T-helper 2 cell treated with Interferon-gamma antibody and Interleukin-4, amounts not matched to agents 5 μg/mL and 100 μg/mL, for 36 hours (primary cell): ENCODE results near the gene LHPP.
"Not testable (repeated sequence)": the region's sequence is repeated elsewhere in the genome, so short reads cannot be mapped to it uniquely, and the experiment has no call there.

Source experiments
- DNase-seq: peaks from one replicate; pipeline ENCODE4 v3.0.0; 2021; ENCODE audit warnings: low spot score
- H3K27ac Mint-ChIP-seq: one replicate; pipeline ENCODE4 v1.8.0; 2021; ENCODE audit warnings: mild to moderate bottlenecking, mixed read lengths
- H3K27me3 Mint-ChIP-seq: one replicate; pipeline ENCODE4 v1.8.0; 2021; ENCODE audit warnings: low read depth, mixed read lengths
- H3K36me3 Mint-ChIP-seq: one replicate; pipeline ENCODE4 v1.8.0; 2021; ENCODE audit warnings: low read depth, mixed read lengths
- H3K4me1 Mint-ChIP-seq: one replicate; pipeline ENCODE4 v1.8.0; 2021; ENCODE audit warnings: low read depth, mixed read lengths
- H3K4me3 Mint-ChIP-seq: one replicate; pipeline ENCODE4 v1.8.0; 2022; ENCODE audit warnings: mild to moderate bottlenecking, moderate library complexity, mixed read lengths
- H3K9me3 Mint-ChIP-seq: one replicate; pipeline ENCODE4 v1.8.0; 2021; ENCODE audit warnings: mixed read lengths

LHPP gene

DNA sequence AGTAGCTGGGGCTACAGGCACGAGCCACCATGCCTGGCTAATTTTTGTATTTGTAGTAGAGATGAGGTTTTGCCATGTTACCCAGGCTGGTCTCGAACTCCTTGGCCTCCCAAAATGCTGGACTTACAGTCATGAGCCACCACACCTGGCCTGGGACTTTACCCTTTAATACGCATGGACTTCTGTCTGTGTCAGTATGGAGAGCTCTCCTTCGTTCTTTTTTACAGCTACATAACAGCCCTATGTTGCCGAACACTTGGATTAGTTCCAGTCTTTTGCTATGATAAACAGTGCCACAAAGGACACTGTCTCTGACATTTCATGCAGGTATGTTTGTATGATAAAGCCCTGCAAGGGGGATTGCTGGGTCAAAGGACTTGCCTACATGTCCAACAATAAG, 32.0 kb upstream of the LHPP start:
- Mint-ChIP-seq H3K4me1 (no peaks in the 10 kb centered on the region), H3K9me3 (no peaks in the 10 kb centered on the region), H3K36me3 (no peaks in the 10 kb centered on the region), H3K4me3 (no peak overlapping the region), H3K27ac (no peak overlapping the region), H3K27me3 (peaks cover 18% of the 10 kb centered on the region)
- no peak for DNase-seq

DNA sequence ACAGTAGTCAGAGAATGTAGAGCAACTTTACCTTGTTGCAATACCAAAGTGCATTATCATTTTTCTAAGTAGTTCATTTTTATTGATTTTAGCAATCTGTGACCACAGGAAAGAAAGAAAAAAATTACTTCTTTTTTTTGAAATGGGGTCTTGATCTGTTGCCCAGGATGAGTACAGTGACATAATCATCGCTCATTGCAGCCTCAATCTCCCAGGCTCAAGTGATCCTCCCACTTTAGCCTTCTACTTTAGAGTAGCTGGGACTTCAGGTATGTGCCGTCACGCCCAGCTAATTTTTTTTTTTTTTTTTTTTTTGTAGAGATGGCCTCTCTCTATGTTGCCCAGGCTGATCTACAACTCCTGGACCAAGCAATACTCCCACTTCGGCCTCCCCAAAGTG, 31.5 kb upstream of the LHPP start:
- Mint-ChIP-seq H3K4me1 (no peaks in the 10 kb centered on the region), H3K9me3 (no peaks in the 10 kb centered on the region), H3K27ac (no peak overlapping the region), H3K36me3 (no peaks in the 10 kb centered on the region), H3K27me3 (peaks cover 18% of the 10 kb centered on the region), H3K4me3 (no peak overlapping the region)
- DNase-seq: no peak

DNA sequence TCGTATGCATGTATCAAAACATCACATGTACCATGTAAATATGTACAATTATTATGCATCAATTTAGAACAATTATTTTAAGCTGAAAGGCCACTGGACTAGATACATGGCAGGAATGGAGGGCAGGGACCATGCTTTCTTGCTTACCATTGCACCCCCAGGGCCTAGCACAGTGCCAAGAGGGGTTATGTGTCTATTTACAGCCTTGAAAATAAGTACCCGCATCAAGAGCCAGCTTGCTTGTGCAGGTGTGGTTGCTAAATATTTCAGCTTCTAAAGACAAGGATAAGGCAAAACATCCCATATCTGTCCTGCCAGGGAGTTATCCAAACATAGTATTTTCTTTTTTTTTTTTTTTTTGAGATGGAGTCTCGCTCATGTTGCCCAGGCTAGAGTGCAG, 28.2 kb upstream of the LHPP start:
- DNase-seq: no peak
- H3K9me3 Mint-ChIP-seq: no peaks in the 10 kb centered on the region
- H3K4me1 Mint-ChIP-seq: no peaks in the 10 kb centered on the region
- H3K27ac Mint-ChIP-seq: no peak overlapping the region
- peaks cover 12% of the 10 kb centered on the region for H3K27me3 Mint-ChIP-seq
- no peak overlapping the region for H3K4me3 Mint-ChIP-seq
- H3K36me3 Mint-ChIP-seq: no peaks in the 10 kb centered on the region

DNA sequence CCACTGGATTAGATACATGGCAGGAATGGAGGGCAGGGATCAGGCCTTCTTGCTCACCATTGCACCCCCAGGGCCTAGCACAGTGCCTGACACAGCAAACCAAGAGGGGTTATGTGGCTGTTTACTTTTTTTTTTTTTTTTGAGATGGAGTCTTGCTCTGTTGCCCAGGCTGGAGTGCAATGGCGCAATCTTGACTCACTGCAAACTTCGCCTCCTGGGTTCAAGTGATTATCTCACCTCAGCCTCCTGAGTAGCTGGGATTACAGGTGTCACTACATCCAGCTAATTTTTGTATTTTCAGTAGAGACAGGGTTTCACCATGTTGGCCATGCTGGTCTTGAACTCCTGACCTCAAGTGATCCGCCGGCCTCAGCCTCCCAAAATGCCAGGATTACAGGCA, 25.9 kb upstream of the LHPP start:
- not testable (repeated sequence) for H3K27me3 Mint-ChIP-seq, H3K4me1 Mint-ChIP-seq, H3K9me3 Mint-ChIP-seq, DNase-seq, H3K4me3 Mint-ChIP-seq, H3K36me3 Mint-ChIP-seq, H3K27ac Mint-ChIP-seq

DNA sequence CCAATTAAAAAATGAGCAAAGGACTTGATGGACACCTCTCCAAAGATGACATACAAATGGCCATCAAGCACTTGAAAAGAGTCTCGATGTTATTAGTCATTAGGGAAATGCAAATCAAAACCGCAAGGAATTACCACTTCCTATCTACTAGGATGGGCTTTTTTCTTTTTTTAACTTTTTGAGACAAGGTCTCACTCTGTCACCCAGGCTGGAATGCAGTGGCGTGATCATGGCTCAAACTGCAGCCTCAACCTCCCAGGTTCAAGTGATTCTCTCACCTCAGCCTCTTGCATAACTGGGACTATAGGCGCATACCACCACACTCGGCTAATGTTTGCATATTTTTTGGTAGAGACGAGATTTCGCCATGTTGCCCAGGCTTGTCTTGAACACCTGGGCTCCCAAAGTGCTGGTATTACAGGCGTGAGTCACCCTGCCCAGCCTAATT, 25.4 kb upstream of the LHPP start:
- Mint-ChIP-seq H3K27ac (no peak overlapping the region), H3K4me3 (no peak overlapping the region), H3K27me3 (peaks cover 3% of the 10 kb centered on the region), H3K4me1 (no peaks in the 10 kb centered on the region), H3K9me3 (no peaks in the 10 kb centered on the region), H3K36me3 (no peaks in the 10 kb centered on the region)
- DNase-seq: no peak

DNA sequence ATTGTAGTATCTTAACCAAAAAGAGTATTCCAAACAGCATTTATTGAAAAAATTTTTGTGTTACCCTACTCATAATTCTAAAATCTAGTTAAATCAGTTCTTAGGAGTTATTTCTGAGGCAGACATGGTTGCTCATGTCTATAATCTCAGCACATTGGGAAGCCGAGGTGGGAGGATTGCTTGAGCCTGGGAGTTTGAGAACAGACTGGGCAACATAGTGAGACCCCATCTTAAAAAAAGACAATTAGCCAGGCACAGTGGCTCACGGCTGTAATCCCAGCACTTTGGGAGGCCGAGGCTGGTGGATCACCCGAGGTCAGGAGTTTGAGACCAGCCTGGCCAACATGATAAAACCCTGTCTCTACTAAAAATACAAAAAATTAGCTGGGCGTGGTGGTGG, 19.9 kb upstream of the LHPP start:
- H3K27me3 Mint-ChIP-seq: peaks cover 31% of the 10 kb centered on the region
- not testable (repeated sequence) for H3K4me3 Mint-ChIP-seq, H3K36me3 Mint-ChIP-seq, H3K4me1 Mint-ChIP-seq, H3K9me3 Mint-ChIP-seq, H3K27ac Mint-ChIP-seq, DNase-seq

DNA sequence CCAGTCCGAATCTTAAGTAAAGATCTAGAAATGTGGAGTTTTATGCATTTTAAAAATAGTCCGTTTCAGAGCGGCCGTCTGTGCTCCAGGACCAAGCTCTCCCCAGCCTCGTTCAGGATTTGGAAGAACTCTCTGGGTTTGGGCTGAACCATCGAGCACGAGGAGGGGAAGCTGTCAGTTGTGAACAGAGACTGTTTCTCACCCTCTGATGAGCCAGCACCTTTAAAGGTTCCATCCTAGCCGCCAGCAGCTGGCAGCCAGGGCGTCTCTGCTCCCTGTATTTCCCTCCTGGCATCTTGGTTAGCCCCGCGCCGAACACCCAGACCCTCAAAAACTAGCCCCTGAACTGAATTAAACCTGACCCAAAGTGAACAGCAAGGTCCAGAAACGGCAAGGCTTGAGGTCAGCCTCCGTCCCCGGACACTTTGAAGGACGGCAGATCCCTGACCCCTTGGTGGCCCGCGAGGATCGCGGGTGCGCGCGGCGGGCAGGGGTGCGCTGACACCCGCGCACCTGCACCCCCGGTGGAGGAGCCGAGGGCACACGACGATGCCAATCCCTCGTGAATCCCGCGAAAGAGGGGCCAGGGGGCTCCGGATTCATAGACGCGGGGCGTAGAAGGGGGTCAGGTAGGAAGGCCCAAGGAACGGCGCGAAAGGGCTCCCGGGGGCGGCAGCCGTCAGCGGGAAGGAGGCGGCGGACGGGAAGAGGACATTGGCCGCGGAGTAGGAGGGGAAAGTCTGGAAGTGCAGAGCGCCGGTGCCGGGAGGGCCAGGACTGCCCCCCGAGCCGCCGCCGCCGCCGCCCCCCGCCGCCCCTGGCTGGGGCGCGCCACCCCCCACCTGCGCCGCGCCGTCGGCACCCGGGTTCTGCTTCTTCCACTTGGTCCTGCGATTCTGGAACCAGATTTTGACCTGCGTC, 14.5 kb upstream of the LHPP start:
- H3K27ac Mint-ChIP-seq: no peak overlapping the region
- H3K9me3 Mint-ChIP-seq: no peaks in the 10 kb centered on the region
- peaks cover 3% of the 10 kb centered on the region for H3K4me1 Mint-ChIP-seq
- no peak for DNase-seq
- H3K27me3 Mint-ChIP-seq: peaks cover 70% of the 10 kb centered on the region
- no peaks in the 10 kb centered on the region for H3K36me3 Mint-ChIP-seq
- H3K4me3 Mint-ChIP-seq: no peak overlapping the region

DNA sequence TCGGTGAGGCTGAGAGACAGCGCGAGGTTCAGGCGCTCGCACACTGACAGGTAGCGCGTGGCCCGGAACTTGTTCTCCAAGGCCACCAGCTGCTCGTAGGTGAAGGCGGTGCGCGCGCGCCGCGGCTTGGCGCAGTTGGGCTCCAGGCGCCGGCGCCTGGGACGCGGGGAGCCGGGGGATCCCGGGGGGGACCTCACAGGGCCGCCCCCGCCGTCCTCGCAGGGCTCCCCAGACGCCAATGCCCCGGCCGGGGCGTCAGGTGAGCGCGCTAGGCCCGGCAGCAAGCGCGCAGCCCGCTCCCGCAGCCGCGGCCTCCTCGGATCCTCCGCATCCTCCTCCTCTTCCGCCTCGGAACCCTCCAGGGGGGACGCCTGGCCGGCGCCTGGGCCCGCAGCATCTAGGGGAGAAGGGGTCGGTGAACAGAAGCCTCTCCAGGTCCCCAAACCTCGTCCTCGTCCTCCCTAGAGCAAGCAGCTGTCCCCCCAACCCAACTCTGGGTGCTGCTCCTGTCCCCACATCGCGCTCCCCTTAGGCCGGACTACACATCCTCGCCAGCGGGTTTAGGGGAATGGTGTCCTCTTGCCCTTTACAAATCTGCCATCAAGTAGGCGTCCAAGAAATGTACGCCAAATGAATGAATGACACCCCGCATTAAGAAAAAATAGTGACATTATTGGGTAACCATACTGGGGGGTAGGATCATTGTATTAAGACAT, 13.7 kb upstream of the LHPP start:
- H3K27me3 Mint-ChIP-seq: peaks cover 75% of the 10 kb centered on the region
- no peak for DNase-seq
- no peak overlapping the region for H3K4me3 Mint-ChIP-seq
- H3K27ac Mint-ChIP-seq: no peak overlapping the region
- peaks cover 3% of the 10 kb centered on the region for H3K4me1 Mint-ChIP-seq
- H3K9me3 Mint-ChIP-seq: no peaks in the 10 kb centered on the region
- H3K36me3 Mint-ChIP-seq: no peaks in the 10 kb centered on the region

DNA sequence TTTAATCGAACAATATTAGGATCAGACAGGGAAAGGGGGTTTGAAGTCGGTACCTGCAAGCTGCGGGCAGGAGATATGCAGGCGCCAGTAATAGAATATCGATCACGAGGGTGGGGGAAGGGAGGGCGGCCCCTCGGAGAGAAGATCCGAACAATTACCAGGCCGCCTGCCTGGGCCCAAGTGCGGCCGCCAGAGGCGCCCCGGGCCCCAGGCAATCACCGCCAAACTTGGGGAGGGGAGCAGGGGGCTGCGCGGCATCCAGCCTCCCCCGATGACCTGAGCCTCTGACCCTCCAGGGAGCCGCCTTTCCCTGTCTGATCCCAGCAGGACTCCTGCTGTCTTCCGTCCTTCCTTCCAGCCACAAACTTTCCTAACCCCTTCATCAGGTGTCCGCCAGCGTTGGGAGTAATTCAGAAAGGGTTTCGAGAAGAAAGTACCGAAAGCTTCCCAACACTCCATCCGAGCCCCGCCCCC, 12.9 kb upstream of the LHPP start:
- Mint-ChIP-seq H3K9me3 (no peaks in the 10 kb centered on the region), H3K36me3 (no peaks in the 10 kb centered on the region)

DNA sequence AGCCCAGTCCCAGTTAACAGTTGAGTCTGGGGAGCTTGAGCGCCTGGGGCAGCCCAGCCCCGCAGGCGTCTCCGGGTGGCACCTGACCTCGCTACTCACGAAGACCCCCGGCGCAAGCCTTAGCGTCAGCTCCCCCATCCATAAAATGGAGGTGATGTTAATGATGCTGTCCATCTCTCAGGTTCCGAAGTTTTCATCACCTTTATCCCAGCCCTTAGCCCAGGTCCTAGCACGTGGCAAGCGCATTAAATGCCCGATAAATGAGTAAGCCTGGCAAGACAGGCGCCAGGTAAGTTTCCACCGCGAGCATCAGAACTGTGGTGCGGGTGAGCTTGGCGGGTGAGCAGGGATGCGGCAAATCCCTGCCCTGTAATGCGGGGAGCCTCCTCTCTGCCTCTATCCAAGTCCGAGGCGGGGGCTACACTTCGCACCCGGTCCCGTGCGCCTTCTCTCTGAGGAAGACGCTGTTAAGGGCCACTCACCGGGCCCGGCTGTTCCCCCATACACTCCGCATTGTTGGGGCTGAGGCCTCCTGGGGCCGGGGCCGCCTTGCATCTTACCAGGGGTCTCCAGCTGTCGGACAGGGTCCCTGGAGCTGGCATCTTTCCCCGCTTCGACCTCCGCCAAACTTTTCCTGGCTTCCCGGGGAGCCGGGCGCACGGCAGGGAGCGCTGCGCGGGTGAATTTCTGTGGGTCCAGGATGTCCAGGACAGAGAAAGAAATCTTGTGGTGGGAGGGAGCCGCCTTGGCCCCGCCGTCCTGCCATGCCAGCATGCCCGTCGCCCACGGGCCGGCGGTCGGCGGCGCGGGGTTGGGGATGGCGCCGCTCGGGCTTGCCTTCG, 12.2 kb upstream of the LHPP start:
- H3K9me3 Mint-ChIP-seq: no peaks in the 10 kb centered on the region
- H3K36me3 Mint-ChIP-seq: no peaks in the 10 kb centered on the region
- no peak overlapping the region for H3K27ac Mint-ChIP-seq
- no peak overlapping the region for H3K4me3 Mint-ChIP-seq
- no peak for DNase-seq
- H3K27me3 Mint-ChIP-seq: peaks cover 80% of the 10 kb centered on the region
- H3K4me1 Mint-ChIP-seq: peaks cover 3% of the 10 kb centered on the region

More for the DNA sequence above, 12.9 kb upstream of the LHPP start:
- DNase-seq: no peak
- Mint-ChIP-seq H3K4me1 (peaks cover 3% of the 10 kb centered on the region), H3K27ac (no peak overlapping the region), H3K4me3 (no peak overlapping the region), H3K27me3 (peaks cover 78% of the 10 kb centered on the region)

DNA sequence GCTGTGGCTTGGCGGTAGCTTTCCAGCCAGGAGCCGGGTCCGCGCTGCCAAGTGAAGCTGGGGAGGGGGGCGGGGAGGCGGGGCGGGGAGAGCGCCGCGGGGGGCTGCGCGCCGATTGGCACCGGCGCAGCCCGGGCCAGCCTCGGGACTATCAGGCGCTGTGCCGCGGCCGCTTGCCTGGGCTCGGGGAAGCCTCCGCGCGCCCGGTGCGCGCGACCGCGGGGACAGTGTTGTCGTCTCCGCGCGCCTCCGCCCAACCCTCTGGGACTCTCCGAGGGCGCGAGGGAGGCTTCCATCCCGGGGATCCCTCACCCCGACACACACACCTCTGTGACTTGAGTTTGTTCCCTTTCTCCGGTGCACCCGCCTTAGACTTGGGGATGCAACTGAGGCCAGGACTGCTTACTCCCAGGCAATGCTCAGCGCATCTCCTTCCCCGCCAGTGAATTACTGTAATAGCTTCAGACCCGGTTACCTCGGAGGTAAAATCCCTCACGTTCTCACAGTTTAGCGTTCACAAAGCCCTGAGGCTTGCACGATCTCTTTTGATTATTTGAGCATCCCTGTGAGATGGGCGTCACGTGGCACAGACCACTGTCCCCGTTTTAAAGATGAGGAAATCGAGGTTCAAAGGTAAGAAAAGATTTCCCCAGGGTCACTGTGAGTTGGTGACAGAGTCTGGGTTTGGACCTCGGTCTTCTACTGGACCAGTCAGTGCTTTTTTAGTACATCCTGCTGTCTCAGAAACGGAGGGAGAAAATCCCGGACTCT, 11.4 kb upstream of the LHPP start, which contains the start of gene NKX1-2:
Gene NKX1-2 (minus strand): TSS at position 24 of the 771 bp plus-strand sequence. CDS start 92 bp downstream, outside the sequence.
- Mint-ChIP-seq H3K36me3 (no peaks in the 10 kb centered on the region), H3K27me3 (peaks cover 82% of the 10 kb centered on the region), H3K4me3 (peak within 1 kb of the TSS; percentile 32), H3K4me1 (peaks cover 3% of the 10 kb centered on the region), H3K27ac (no peak within 1 kb of the TSS), H3K9me3 (no peaks in the 10 kb centered on the region)
- no peak for DNase-seq

DNA sequence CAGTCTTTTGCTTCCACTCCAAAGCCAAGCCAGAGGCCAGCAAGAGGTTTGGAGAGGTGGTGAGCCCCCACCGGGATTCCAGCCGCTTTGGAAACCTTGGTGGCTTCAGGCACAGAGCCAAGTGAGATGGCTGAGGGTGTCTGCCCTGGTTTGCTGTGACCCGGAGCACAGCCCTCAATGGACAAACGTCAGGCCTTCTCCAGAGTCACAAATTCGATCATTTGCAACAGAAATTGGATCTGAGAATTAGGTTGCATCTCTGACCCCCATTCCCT, 10.9 kb upstream of the LHPP start:
- peaks cover 3% of the 10 kb centered on the region for H3K4me1 Mint-ChIP-seq
- H3K9me3 Mint-ChIP-seq: no peaks in the 10 kb centered on the region
- peaks cover 81% of the 10 kb centered on the region for H3K27me3 Mint-ChIP-seq
- no peak overlapping the region for H3K27ac Mint-ChIP-seq
- no peak overlapping the region for H3K4me3 Mint-ChIP-seq
- DNase-seq: no peak
- H3K36me3 Mint-ChIP-seq: no peaks in the 10 kb centered on the region

DNA sequence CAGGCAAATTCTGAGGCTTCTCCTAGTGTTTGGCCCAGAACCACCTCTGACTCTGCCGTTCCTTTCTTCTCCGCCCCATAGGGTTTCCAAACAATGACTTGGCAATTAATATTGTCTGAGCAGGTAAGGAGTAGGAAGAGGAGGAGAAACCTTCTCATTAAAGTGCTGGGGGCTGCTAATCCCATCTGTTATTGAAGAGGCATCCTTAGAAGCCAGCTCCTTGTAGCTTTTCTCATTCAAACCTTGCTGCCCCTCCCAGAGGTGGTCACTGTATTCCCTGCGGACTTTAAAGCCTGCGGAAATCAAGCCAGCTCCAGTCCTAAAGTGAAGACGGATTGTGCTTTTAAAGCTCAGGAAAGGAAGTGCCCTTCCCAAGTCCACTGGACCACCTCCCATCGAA, 10.3 kb upstream of the LHPP start:
- DNase-seq: no peak
- H3K4me3 Mint-ChIP-seq: no peak overlapping the region
- H3K4me1 Mint-ChIP-seq: peaks cover 3% of the 10 kb centered on the region
- no peaks in the 10 kb centered on the region for H3K9me3 Mint-ChIP-seq
- no peaks in the 10 kb centered on the region for H3K36me3 Mint-ChIP-seq
- H3K27ac Mint-ChIP-seq: no peak overlapping the region
- H3K27me3 Mint-ChIP-seq: peaks cover 80% of the 10 kb centered on the region
